ENCODE results near the gene EDC4.

DNA sequence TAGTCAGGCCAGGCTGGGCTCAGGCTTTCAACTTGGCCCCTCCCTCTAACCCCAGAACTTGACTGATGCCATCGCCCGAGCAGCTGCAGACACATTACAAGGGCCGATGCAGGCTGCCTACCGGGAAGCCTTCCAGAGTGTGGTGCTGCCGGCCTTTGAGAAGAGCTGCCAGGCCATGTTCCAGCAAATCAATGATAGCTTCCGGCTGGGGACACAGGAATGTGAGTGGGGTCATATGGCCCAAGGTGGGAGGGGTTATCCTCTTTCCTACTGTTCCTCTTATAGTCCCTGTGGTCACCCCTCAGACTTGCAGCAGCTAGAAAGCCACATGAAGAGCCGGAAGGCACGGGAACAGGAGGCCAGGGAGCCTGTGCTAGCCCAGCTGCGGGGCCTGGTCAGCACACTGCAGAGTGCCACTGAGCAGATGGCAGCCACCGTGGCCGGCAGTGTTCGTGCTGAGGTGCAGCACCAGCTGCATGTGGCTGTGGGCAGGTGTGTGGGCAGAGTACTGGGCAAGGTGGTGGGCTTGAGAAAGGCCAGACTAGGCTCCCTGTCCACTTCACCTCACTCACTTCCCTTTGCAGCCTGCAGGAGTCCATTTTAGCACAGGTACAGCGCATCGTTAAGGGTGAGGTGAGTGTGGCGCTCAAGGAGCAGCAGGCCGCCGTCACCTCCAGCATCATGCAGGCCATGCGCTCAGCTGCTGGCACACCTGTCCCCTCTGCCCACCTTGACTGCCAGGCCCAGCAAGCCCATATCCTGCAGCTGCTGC lies 9.7 kb downstream of the EDC4 start:
- TF ChIP-seq CTCF (IDR thresholded peaks at IDR 0.05): no peak
- no peak for TF ChIP-seq POLR2A (IDR thresholded peaks at IDR 0.05; ENCODE audit: low read length)

Measured in A549 (cell line).